Lung (tissue), 12 donors: ENCODE measurements around the gene ST6GALNAC3. TPM values are rescaled to one million over a fixed set of nuclear protein-coding genes. Genes with fewer than 3 reads are reported as not detected.

Experiments
- ATAC-seq: fragments of 200-7000 bp; cut with Tn5 transposase; one replicate; pipeline ENCODE4 v1.9.1; 2020; ENCODE audit warnings: moderate number of reproducible peaks; ENCODE audit not compliant: insufficient read depth, low FRiP score
- DNase-seq, 3 donors: peaks; one replicate each; pipeline ENCODE4 v3.0.0-alpha.2; 2013 to 2017
- H3K27ac ChIP-seq, 2 donors: one replicate each; pipeline ENCODE4 v1.5.1; 2013; ENCODE audit warnings: mild to moderate bottlenecking in 2 of 2, moderate library complexity in 2 of 2, control low read depth in 1 of 2, inconsistent platforms in 1 of 2, low read depth in 1 of 2, low read length in 1 of 2
- H3K27me3 ChIP-seq, 3 donors: one replicate each; pipeline ENCODE4 v1.5.1; 2013; ENCODE audit warnings: low read length in 2 of 3; ENCODE audit not compliant: control insufficient read depth in 3 of 3, insufficient read depth in 3 of 3
- H3K36me3 ChIP-seq, 4 donors: one replicate each; pipeline ENCODE4 v1.5.1; 2013; ENCODE audit warnings: low read length in 4 of 4, mild to moderate bottlenecking in 1 of 4, moderate library complexity in 1 of 4; ENCODE audit not compliant: control insufficient read depth in 4 of 4, insufficient read depth in 4 of 4
- H3K4me1 ChIP-seq, 5 donors: one replicate each; pipeline ENCODE4 v1.5.1; 2013; ENCODE audit warnings: low read length in 5 of 5, mild to moderate bottlenecking in 2 of 5, moderate library complexity in 1 of 5; ENCODE audit not compliant: control insufficient read depth in 5 of 5, insufficient read depth in 5 of 5
- H3K4me3 ChIP-seq: one replicate; pipeline ENCODE4 v1.5.1; 2013; ENCODE audit warnings: mild to moderate bottlenecking, control low read depth, moderate library complexity
- H3K9ac ChIP-seq, 2 donors: one replicate each; pipeline ENCODE4 v1.5.1; 2013; ENCODE audit warnings: low read length in 2 of 2, control low read depth in 1 of 2; ENCODE audit not compliant: insufficient read depth in 1 of 2
- H3K9me3 ChIP-seq, 4 donors: one replicate each; pipeline ENCODE4 v1.5.1; 2013; ENCODE audit warnings: low read length in 3 of 4, mild to moderate bottlenecking in 1 of 4, moderate library complexity in 1 of 4; ENCODE audit not compliant: control insufficient read depth in 4 of 4, insufficient read depth in 3 of 4
- WGBS, 2 donors: extraction: QIAGEN DNeasy Blood & Tissue Kit; methylation state at CpG; one replicate each; pipeline ENCODE4 v1.1.7; 2013; 5-methylcytosine and 5-hydroxymethylcytosine counted together
- polyA plus RNA-seq, 2 donors: library from polyadenylated mRNA; stranded (reverse); fragments of 200-250 nt; gene quantifications; one replicate each; pipeline ENCODE4 v1.2.1, GENCODE V29; 2013
- total RNA-seq, 2 donors: library from RNA; depleted of rRNA in 1 of 2; stranded (reverse); fragments of >200 nt in 1 of 2; gene quantifications; one replicate each; pipeline ENCODE4 v1.2.1, GENCODE V29; 2014 to 2021
- TF ChIP-seq, protein P1 (sequence below): IDR thresholded peaks from 2 replicates; pipeline ENCODE4 v1.5.1; 2012; ENCODE audit warnings: mild to moderate bottlenecking; ENCODE audit errors: control extremely low read depth, extremely low read depth
- donor health status: control.
- donor health status: control.
- donor health status: Bipolar disorder and iron deficiency.
- donor health status: healthy.
- donor health status: DM: yes; HTN: yes; CAD: no.

ST6GALNAC3 gene
- total and polyA plus RNA-seq, 4 donors: 2.7 to 17.9 (median 12.2) TPM

DNA sequence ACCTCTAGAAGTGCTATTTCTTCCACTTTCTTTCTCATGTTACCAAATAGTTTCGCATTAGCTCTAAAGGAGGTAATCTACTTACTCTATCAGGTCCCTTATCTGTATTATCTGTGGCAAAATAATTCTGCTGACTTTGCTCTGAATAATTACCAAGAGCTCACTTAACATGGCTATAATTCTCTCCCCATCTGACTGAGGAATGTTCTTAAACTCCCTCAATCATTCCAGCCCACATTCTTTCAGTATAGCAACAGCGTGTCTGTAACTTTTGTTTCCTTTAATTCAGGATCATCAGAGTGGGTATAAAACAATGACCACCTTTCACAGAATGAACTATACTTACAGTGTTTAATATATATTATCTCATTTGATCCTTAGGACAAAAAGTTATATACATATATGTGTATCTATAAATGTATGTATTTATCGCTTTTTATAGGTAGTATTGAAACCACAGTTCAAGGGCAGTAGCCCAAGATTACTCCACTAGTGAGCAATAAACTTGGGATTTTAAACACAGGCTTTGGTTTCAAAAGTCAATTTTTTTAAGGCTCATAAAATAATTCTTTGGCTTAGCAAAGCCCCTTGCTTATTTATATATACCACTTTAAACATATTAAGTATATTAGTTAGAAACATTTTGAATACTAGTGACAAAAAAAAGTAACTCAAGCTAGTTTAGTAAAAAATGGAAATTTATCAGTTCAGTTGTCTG lies 36.1 kb upstream of the ST6GALNAC3 start:
- WGBS, 2 donors: 76 to 89% methylated on average over 3 of the region's 3 CpGs
- H3K27me3 ChIP-seq: no peaks in the 10 kb centered on the region
- no peak overlapping the region for H3K4me3 ChIP-seq
- peaks cover 0 to 10% (median 2%) of the 10 kb centered on the region in 5 donors for H3K4me1 ChIP-seq
- H3K27ac ChIP-seq: no peak overlapping the region
- DNase-seq (no peak), ATAC-seq (no peak)
- TF ChIP-seq, protein P1, sequence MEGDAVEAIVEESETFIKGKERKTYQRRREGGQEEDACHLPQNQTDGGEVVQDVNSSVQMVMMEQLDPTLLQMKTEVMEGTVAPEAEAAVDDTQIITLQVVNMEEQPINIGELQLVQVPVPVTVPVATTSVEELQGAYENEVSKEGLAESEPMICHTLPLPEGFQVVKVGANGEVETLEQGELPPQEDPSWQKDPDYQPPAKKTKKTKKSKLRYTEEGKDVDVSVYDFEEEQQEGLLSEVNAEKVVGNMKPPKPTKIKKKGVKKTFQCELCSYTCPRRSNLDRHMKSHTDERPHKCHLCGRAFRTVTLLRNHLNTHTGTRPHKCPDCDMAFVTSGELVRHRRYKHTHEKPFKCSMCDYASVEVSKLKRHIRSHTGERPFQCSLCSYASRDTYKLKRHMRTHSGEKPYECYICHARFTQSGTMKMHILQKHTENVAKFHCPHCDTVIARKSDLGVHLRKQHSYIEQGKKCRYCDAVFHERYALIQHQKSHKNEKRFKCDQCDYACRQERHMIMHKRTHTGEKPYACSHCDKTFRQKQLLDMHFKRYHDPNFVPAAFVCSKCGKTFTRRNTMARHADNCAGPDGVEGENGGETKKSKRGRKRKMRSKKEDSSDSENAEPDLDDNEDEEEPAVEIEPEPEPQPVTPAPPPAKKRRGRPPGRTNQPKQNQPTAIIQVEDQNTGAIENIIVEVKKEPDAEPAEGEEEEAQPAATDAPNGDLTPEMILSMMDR: no peak
- H3K9ac ChIP-seq: no peak overlapping the region
- H3K9me3 ChIP-seq: no peaks in the 10 kb centered on the region
- H3K36me3 ChIP-seq: no peaks in the 10 kb centered on the region

GRCh38 chr1:76046149-76046548 lies 28.4 kb upstream of the ST6GALNAC3 start:
- TF ChIP-seq, protein P1: no peak
- no peak for DNase-seq
- no peak overlapping the region for H3K9ac ChIP-seq
- H3K9me3 ChIP-seq: no peaks in the 10 kb centered on the region
- H3K27ac ChIP-seq: no peak overlapping the region
- WGBS, 2 donors: 67 to 82% methylated on average over 2 of the region's 2 CpGs
- ATAC-seq: no peak
- no peaks in the 10 kb centered on the region for H3K36me3 ChIP-seq
- no peak overlapping the region for H3K4me3 ChIP-seq
- peaks cover 0 to 5% (median 0%) of the 10 kb centered on the region in 5 donors for H3K4me1 ChIP-seq
- H3K27me3 ChIP-seq: no peaks in the 10 kb centered on the region

GRCh38 chr1:76048219-76048618 lies 26.3 kb upstream of the ST6GALNAC3 start:
- Histone ChIP-seq H3K36me3 (no peaks in the 10 kb centered on the region), H3K4me3 (no peak overlapping the region), H3K4me1 (peaks cover 0 to 9% (median 0%) of the 10 kb centered on the region in 5 donors), H3K9ac (no peak overlapping the region), H3K27me3 (no peaks in the 10 kb centered on the region), H3K9me3 (no peaks in the 10 kb centered on the region), H3K27ac (no peak overlapping the region)
- TF ChIP-seq, protein P1: no peak
- 95 to 100% methylated on average over 1 of the region's 1 CpG for WGBS, 2 donors
- no peak for ATAC-seq
- DNase-seq: peak in 1 of 3 donors; percentile 25
